Transverse colon (tissue), 4 donors: ENCODE measurements around the gene FRMD3. TPM values are rescaled to one million over a fixed set of nuclear protein-coding genes. Genes with fewer than 3 reads are reported as not detected.

Experiments
- DNase-seq: peaks from one replicate; pipeline ENCODE4 v3.0.0-alpha.2; 2019
- H3K27ac ChIP-seq, 4 donors: fragments of 200-600 bp; sonication (generic); 2 replicates each; pipeline ENCODE4 v1.5.1; 2016 to 2018; ENCODE audit warnings: inconsistent platforms in 4 of 4
- H3K27me3 ChIP-seq: fragments of 200-600 bp; sonication (generic); 2 replicates; pipeline ENCODE4 v1.5.1; 2017; ENCODE audit warnings: inconsistent platforms
- H3K36me3 ChIP-seq, 4 donors: fragments of 200-600 bp; sonication (generic); 2 replicates each; pipeline ENCODE4 v1.5.1; 2017 to 2019; ENCODE audit warnings: inconsistent platforms in 4 of 4
- H3K4me1 ChIP-seq, 4 donors: fragments of 200-600 bp; sonication (generic); 2 replicates each; pipeline ENCODE4 v1.5.1; 2017 to 2020; ENCODE audit warnings: inconsistent platforms in 4 of 4
- H3K4me3 ChIP-seq, 4 donors: fragments of 200-600 bp; sonication (generic); 1 replicate in 1 of 4; 2 replicates in 3 of 4; pipeline versions ENCODE4 v1.5.1 to v1.6.1; 2017 to 2019; ENCODE audit warnings: inconsistent platforms in 4 of 4
- H3K9me3 ChIP-seq, 2 donors: fragments of 200-600 bp; sonication (generic); 2 replicates each; pipeline ENCODE4 v1.5.1; 2017 to 2019; ENCODE audit warnings: inconsistent platforms in 2 of 2
- CTCF ChIP-seq, 5 experiments: fragments of 200-600 bp in 3 of 5; fragments of 450-650 bp in 2 of 5; sonication (generic) in 3 of 5; IDR thresholded peaks; 1 replicate in 2 of 5; 2 replicates in 3 of 5; pipeline ENCODE4 v1.5.1; 2016 to 2017; ENCODE audit warnings: antibody characterized with exemption in 5 of 5, inconsistent platforms in 3 of 5, mild to moderate bottlenecking in 2 of 5, moderate library complexity in 1 of 5
- EP300 ChIP-seq: sonication (generic); formaldehyde crosslinking; IDR thresholded peaks from one replicate; pipeline ENCODE4 v1.6.1; 2017; ENCODE audit warnings: antibody characterized with exemption, low read depth
- POLR2A ChIP-seq: fragments of 450-650 bp; IDR thresholded peaks from one replicate; pipeline ENCODE4 v1.6.1; 2016; ENCODE audit warnings: antibody characterized with exemption, mild to moderate bottlenecking, moderate library complexity
- POLR2AphosphoS5 ChIP-seq, 3 donors: sonication (generic); formaldehyde crosslinking; IDR thresholded peaks; one replicate each; pipeline ENCODE4 v1.6.1; 2016; ENCODE audit warnings: antibody characterized with exemption in 3 of 3
- WGBS, 2 donors: methylation state at CpG; one replicate each; pipeline ENCODE4 v1.1.5; 2018; ENCODE audit warnings: low coverage in 1 of 2; 5-methylcytosine and 5-hydroxymethylcytosine counted together
- in situ Hi-C, 4 donors: fragments of 200-750 bp; cut with MboI; loops; one replicate each; pipeline versions ENCODE4 v1.15.0 to v1.15.1; 2017; ENCODE audit warnings: low sequenced_read_pairs in 3 of 4, low pct_ligation_motif_present in 1 of 4, low pct_unique_long_range_greater_than_20kb in 1 of 4
- intact Hi-C: fragments of 100-400 bp; cut with DNase I; formaldehyde crosslinking; loops from one replicate; pipeline ENCODE4 v1.15.1; 2023; ENCODE audit warnings: low total_unique reads
- total RNA-seq, 4 donors: library from RNA; depleted of rRNA; stranded (reverse); fragments of >200 nt; gene quantifications; one replicate each; pipeline ENCODE4 v1.1.0, GENCODE V29; 2016

Gene FRMD3
- total RNA-seq, 4 donors from 2014 or later: 5.8 to 37.0 (median 18.1) TPM

GRCh38 chr9:83574482-83574881 is 36.3 kb upstream of the FRMD3 start:
- TF ChIP-seq POLR2AphosphoS5 (IDR thresholded peaks at IDR 0.05) (no peak), EP300 (no peak), CTCF (IDR thresholded peaks at IDR 0.05) (no peak), POLR2A (no peak)
- H3K36me3 ChIP-seq: no peaks in the 10 kb centered on the region
- H3K27ac ChIP-seq: no peak overlapping the region
- 75% methylated on average over 1 of the region's 1 CpG; no CpG with 5 or more reads in 1 of the 2 donors for WGBS, 2 donors
- no peaks in the 10 kb centered on the region for H3K27me3 ChIP-seq
- no peak overlapping the region for H3K4me3 ChIP-seq
- no peak for DNase-seq
- H3K4me1 ChIP-seq: no peaks in the 10 kb centered on the region
- H3K9me3 ChIP-seq: peaks cover 7 to 9% of the 10 kb centered on the region in 2 donors
- in situ Hi-C loops: no loop called here
- intact Hi-C loops: no loop called here

GRCh38 chr9:83572524-83572923 is 34.3 kb upstream of the FRMD3 start:
- WGBS, 2 donors: 45 to 62% methylated on average over 5 of the region's 5 CpGs
- H3K4me1 ChIP-seq: no peaks in the 10 kb centered on the region
- in situ Hi-C loops (no loop called here), intact Hi-C loops (no loop called here)
- H3K9me3 ChIP-seq: no peaks in the 10 kb centered on the region
- H3K27ac ChIP-seq: no peak overlapping the region
- no peak for DNase-seq
- TF ChIP-seq EP300: no peak
- no peak for TF ChIP-seq POLR2A
- no peaks in the 10 kb centered on the region for H3K27me3 ChIP-seq
- H3K4me3 ChIP-seq: no peak overlapping the region
- no peaks in the 10 kb centered on the region for H3K36me3 ChIP-seq

GRCh38 chr9:83570359-83570758 is 32.2 kb upstream of the FRMD3 start:
- no peak for DNase-seq
- TF ChIP-seq POLR2A (no peak), CTCF (IDR thresholded peaks at IDR 0.05) (no peak), POLR2AphosphoS5 (IDR thresholded peaks at IDR 0.05) (no peak), EP300 (no peak)
- H3K4me1 ChIP-seq: no peaks in the 10 kb centered on the region
- no peaks in the 10 kb centered on the region for H3K9me3 ChIP-seq
- no peaks in the 10 kb centered on the region for H3K36me3 ChIP-seq
- no peaks in the 10 kb centered on the region for H3K27me3 ChIP-seq
- H3K27ac ChIP-seq: no peak overlapping the region
- in situ Hi-C loops: no loop called here
- WGBS, 2 donors: 67 to 79% methylated on average over 1 of the region's 1 CpG
- H3K4me3 ChIP-seq: no peak overlapping the region
- intact Hi-C loops: no loop called here

- Histone ChIP-seq H3K9me3 (no peaks in the 10 kb centered on the region), H3K27ac (no peak overlapping the region), H3K4me1 (no peaks in the 10 kb centered on the region), H3K36me3 (no peaks in the 10 kb centered on the region), H3K27me3 (no peaks in the 10 kb centered on the region), H3K4me3 (no peak overlapping the region)
- TF ChIP-seq CTCF (IDR thresholded peaks at IDR 0.05): no peak
- no peak for TF ChIP-seq POLR2A
- TF ChIP-seq EP300: no peak
- TF ChIP-seq POLR2AphosphoS5 (IDR thresholded peaks at IDR 0.05): no peak
- WGBS, 2 donors: 47 to 58% methylated on average over 2 of the region's 2 CpGs
- no peak for DNase-seq
- in situ Hi-C loops: no loop called here
- intact Hi-C loops: no loop called here
Measured at GRCh38 chr9:83569326-83569725, 31.1 kb upstream of the FRMD3 start.

- intact Hi-C loops (no loop called here), in situ Hi-C loops (no loop called here)
- no peak for TF ChIP-seq CTCF (IDR thresholded peaks at IDR 0.05)
- no peak for TF ChIP-seq POLR2A
- TF ChIP-seq POLR2AphosphoS5 (IDR thresholded peaks at IDR 0.05): no peak
- TF ChIP-seq EP300: no peak
- H3K4me1 ChIP-seq: no peaks in the 10 kb centered on the region
- H3K4me3 ChIP-seq: no peak overlapping the region
- no peak for DNase-seq
- WGBS, 2 donors: 77 to 79% methylated on average over 2 of the region's 2 CpGs
- no peak overlapping the region for H3K27ac ChIP-seq
- H3K9me3 ChIP-seq: no peaks in the 10 kb centered on the region
- no peaks in the 10 kb centered on the region for H3K27me3 ChIP-seq
- H3K36me3 ChIP-seq: no peaks in the 10 kb centered on the region
Measured at GRCh38 chr9:83563360-83563759, 25.2 kb upstream of the FRMD3 start.
